Activated naive CD8-positive, alpha-beta T cell treated with anti-CD3 and anti-CD28 coated beads, Interleukin-2, amount 10 ng/mL, durations not matched to agents 7 days and 5 days (primary cell): ENCODE data around the gene NRG4. TPM values are rescaled to one million over a fixed set of nuclear protein-coding genes. Genes with fewer than 3 reads are reported as not detected.
"Not testable (repeated sequence)": the region's sequence is repeated elsewhere in the genome, so short reads cannot be mapped to it uniquely, and the experiment has no call there.

ENCODE experiments used
- ATAC-seq: fragments of 150-1000 bp; cut with Tn5 transposase; one replicate; pipeline ENCODE4 v1.10.0; 2021; ENCODE audit warnings: low read depth, moderate library complexity
- POLR2A ChIA-PET: fragments of 350-600 bp; sonication (Branson Sonifier 250); formaldehyde crosslinking; loops from one replicate; lab custom pipeline; 2021; ENCODE audit warnings: antibody characterized with exemption; lab: Charles Lee
- DNase-seq: peaks from one replicate; pipeline ENCODE4 v3.0.0; 2021
- H3K27ac Mint-ChIP-seq: one replicate; pipeline ENCODE4 v1.8.0; 2022; ENCODE audit warnings: mild to moderate bottlenecking, mixed read lengths
- H3K27me3 Mint-ChIP-seq: one replicate; pipeline ENCODE4 v1.8.0; 2022; ENCODE audit warnings: mild to moderate bottlenecking, moderate library complexity, mixed read lengths
- H3K36me3 Mint-ChIP-seq: one replicate; pipeline ENCODE4 v1.8.0; 2021; ENCODE audit warnings: mild to moderate bottlenecking, mixed read lengths
- H3K4me1 Mint-ChIP-seq: one replicate; pipeline ENCODE4 v1.8.0; 2021; ENCODE audit warnings: mixed read lengths
- H3K4me3 Mint-ChIP-seq: one replicate; pipeline ENCODE4 v1.8.0; 2022; ENCODE audit warnings: mild to moderate bottlenecking, moderate library complexity, mixed read lengths
- H3K9me3 Mint-ChIP-seq: one replicate; pipeline ENCODE4 v1.8.0; 2021; ENCODE audit warnings: mixed read lengths
- total RNA-seq, 2 experiments: library from RNA; stranded (reverse); gene quantifications; one replicate each; pipeline ENCODE4 v1.2.3, GENCODE V29; 2021

The NRG4 gene
- total RNA-seq, 2 experiments from 2014 or later = not detected

- DNase-seq = no peak
- Mint-ChIP-seq H3K27me3 (peaks cover 24% of the 10 kb centered on the region), H3K9me3 (no peaks in the 10 kb centered on the region), H3K4me1 (no peaks in the 10 kb centered on the region), H3K4me3 (no peak overlapping the region), H3K36me3 (no peaks in the 10 kb centered on the region), H3K27ac (no peak overlapping the region)
- ATAC-seq = no peak
- POLR2A ChIA-PET = no interaction called here
Observed at GRCh38 chr15:75981149-75981815, 30.9 kb downstream of the NRG4 start.

GRCh38 chr15:75976766-75977165 is 35.5 kb downstream of the NRG4 start:
- DNase-seq, H3K9me3 Mint-ChIP-seq, ATAC-seq, H3K27ac Mint-ChIP-seq, H3K36me3 Mint-ChIP-seq, POLR2A ChIA-PET, H3K4me1 Mint-ChIP-seq, H3K4me3 Mint-ChIP-seq: not testable (repeated sequence)
- peaks cover 45% of the 10 kb centered on the region for H3K27me3 Mint-ChIP-seq

GRCh38 chr15:75966073-75966472 is 46.2 kb downstream of the NRG4 start:
- POLR2A ChIA-PET = no interaction called here
- DNase-seq (no peak), ATAC-seq (no peak)
- H3K4me1 Mint-ChIP-seq = no peaks in the 10 kb centered on the region
- H3K27ac Mint-ChIP-seq = no peak overlapping the region
- H3K27me3 Mint-ChIP-seq = peaks cover 8% of the 10 kb centered on the region
- H3K4me3 Mint-ChIP-seq = no peak overlapping the region
- H3K9me3 Mint-ChIP-seq = no peaks in the 10 kb centered on the region
- no peaks in the 10 kb centered on the region for H3K36me3 Mint-ChIP-seq

- POLR2A ChIA-PET = no interaction called here
- DNase-seq = no peak
Observed at GRCh38 chr15:75961331-75961730, 50.9 kb downstream of the NRG4 start.

GRCh38 chr15:75955720-75956119 is 56.5 kb downstream of the NRG4 start:
- Mint-ChIP-seq H3K27me3 (peaks cover 50% of the 10 kb centered on the region), H3K9me3 (no peaks in the 10 kb centered on the region), H3K4me3 (no peak overlapping the region), H3K4me1 (no peaks in the 10 kb centered on the region), H3K27ac (no peak overlapping the region), H3K36me3 (no peaks in the 10 kb centered on the region)
- DNase-seq (no peak), ATAC-seq (no peak)
- POLR2A ChIA-PET = interaction anchor here (0.7 kb wide), 1 partner anchor 72 kb away, joined by 3 read pairs; no protein-coding TSS in a partner anchor

More at GRCh38 chr15:75961331-75961730, 50.9 kb downstream of the NRG4 start:
- H3K27me3 Mint-ChIP-seq = peaks cover 15% of the 10 kb centered on the region
- no peaks in the 10 kb centered on the region for H3K9me3 Mint-ChIP-seq
- H3K27ac Mint-ChIP-seq = no peak overlapping the region
- no peaks in the 10 kb centered on the region for H3K36me3 Mint-ChIP-seq
- no peak for ATAC-seq
- no peaks in the 10 kb centered on the region for H3K4me1 Mint-ChIP-seq
- no peak overlapping the region for H3K4me3 Mint-ChIP-seq

GRCh38 chr15:75952525-75952924 is 59.7 kb downstream of the NRG4 start:
- POLR2A ChIA-PET = no interaction called here
- ATAC-seq = no peak
- DNase-seq = no peak

GRCh38 chr15:75948761-75949296 is 63.4 kb downstream of the NRG4 start:
- no peak for DNase-seq
- no peak for ATAC-seq

More at GRCh38 chr15:75952525-75952924, 59.7 kb downstream of the NRG4 start:
- peaks cover 65% of the 10 kb centered on the region for H3K27me3 Mint-ChIP-seq
- H3K4me3 Mint-ChIP-seq = no peak overlapping the region
- no peak overlapping the region for H3K27ac Mint-ChIP-seq
- H3K36me3 Mint-ChIP-seq = no peaks in the 10 kb centered on the region
- H3K4me1 Mint-ChIP-seq = no peaks in the 10 kb centered on the region
- H3K9me3 Mint-ChIP-seq = no peaks in the 10 kb centered on the region

GRCh38 chr15:75947092-75947491 is 65.1 kb downstream of the NRG4 start:
- Mint-ChIP-seq H3K9me3 (peaks cover 2% of the 10 kb centered on the region), H3K27ac (no peak overlapping the region), H3K4me1 (no peaks in the 10 kb centered on the region), H3K36me3 (no peaks in the 10 kb centered on the region), H3K4me3 (no peak overlapping the region), H3K27me3 (peaks cover 36% of the 10 kb centered on the region)
- DNase-seq = no peak
- ATAC-seq = no peak
- POLR2A ChIA-PET = no interaction called here

More at GRCh38 chr15:75948761-75949296, 63.4 kb downstream of the NRG4 start:
- Mint-ChIP-seq H3K4me3 (no peak overlapping the region), H3K27me3 (peaks cover 47% of the 10 kb centered on the region), H3K4me1 (no peaks in the 10 kb centered on the region), H3K36me3 (no peaks in the 10 kb centered on the region), H3K27ac (no peak overlapping the region), H3K9me3 (peaks cover 2% of the 10 kb centered on the region)
- POLR2A ChIA-PET = interaction anchor here (0.7 kb wide), 1 partner anchor 1330 kb away, joined by 5 read pairs; no protein-coding TSS in a partner anchor

- DNase-seq (no peak), ATAC-seq (no peak)
- no peaks in the 10 kb centered on the region for H3K36me3 Mint-ChIP-seq
- H3K9me3 Mint-ChIP-seq = peaks cover 2% of the 10 kb centered on the region
- H3K4me1 Mint-ChIP-seq = no peaks in the 10 kb centered on the region
- no peak overlapping the region for H3K4me3 Mint-ChIP-seq
- peaks cover 31% of the 10 kb centered on the region for H3K27me3 Mint-ChIP-seq
- POLR2A ChIA-PET = no interaction called here
- no peak overlapping the region for H3K27ac Mint-ChIP-seq
Observed at GRCh38 chr15:75945953-75946352, 66.3 kb downstream of the NRG4 start.

- POLR2A ChIA-PET = no interaction called here
- peaks cover 2% of the 10 kb centered on the region for H3K9me3 Mint-ChIP-seq
- H3K27ac Mint-ChIP-seq = no peak overlapping the region
- H3K36me3 Mint-ChIP-seq = peaks cover 11% of the 10 kb centered on the region
- no peaks in the 10 kb centered on the region for H3K4me1 Mint-ChIP-seq
- ATAC-seq = no peak
- DNase-seq = no peak
- no peak overlapping the region for H3K4me3 Mint-ChIP-seq
- H3K27me3 Mint-ChIP-seq = peaks cover 13% of the 10 kb centered on the region
Observed at GRCh38 chr15:75943713-75944215, 68.5 kb downstream of the NRG4 start.

- no peak overlapping the region for H3K4me3 Mint-ChIP-seq
- ATAC-seq (no peak), DNase-seq (no peak)
- H3K9me3 Mint-ChIP-seq = peaks cover 2% of the 10 kb centered on the region
- no peak overlapping the region for H3K27ac Mint-ChIP-seq
- peaks cover 16% of the 10 kb centered on the region for H3K36me3 Mint-ChIP-seq
- POLR2A ChIA-PET = no interaction called here
- H3K4me1 Mint-ChIP-seq = no peaks in the 10 kb centered on the region
- H3K27me3 Mint-ChIP-seq = peaks cover 12% of the 10 kb centered on the region
Observed at GRCh38 chr15:75943246-75943645, 69.0 kb downstream of the NRG4 start.

GRCh38 chr15:75942464-75942863 is 69.8 kb downstream of the NRG4 start:
- no peak overlapping the region for H3K4me3 Mint-ChIP-seq
- H3K9me3 Mint-ChIP-seq = peaks cover 3% of the 10 kb centered on the region
- peaks cover 24% of the 10 kb centered on the region for H3K36me3 Mint-ChIP-seq
- no peak for ATAC-seq
- H3K27ac Mint-ChIP-seq = no peak overlapping the region
- no peak for DNase-seq
- peaks cover 8% of the 10 kb centered on the region for H3K27me3 Mint-ChIP-seq
- POLR2A ChIA-PET = no interaction called here
- H3K4me1 Mint-ChIP-seq = no peaks in the 10 kb centered on the region

GRCh38 chr15:75930866-75931265 is 81.4 kb downstream of the NRG4 start:
- no peaks in the 10 kb centered on the region for H3K9me3 Mint-ChIP-seq
- H3K36me3 Mint-ChIP-seq = peaks cover 42% of the 10 kb centered on the region
- no peaks in the 10 kb centered on the region for H3K27me3 Mint-ChIP-seq
- DNase-seq = no peak
- H3K4me1 Mint-ChIP-seq = peaks cover 30% of the 10 kb centered on the region
- ATAC-seq = no peak
- H3K4me3 Mint-ChIP-seq = no peak overlapping the region
- POLR2A ChIA-PET = no interaction called here
- H3K27ac Mint-ChIP-seq = no peak overlapping the region
